ENCODE measurements around the gene ZNF417. TPM values are rescaled to one million over a fixed set of nuclear protein-coding genes. Genes with fewer than 3 reads are reported as not detected.
"Not testable (repeated sequence)": the region's sequence is repeated elsewhere in the genome, so short reads cannot be mapped to it uniquely, and the experiment has no call there.

The ZNF417 gene
- total RNA-seq, 2 experiments from 2014 or later, result 26.2 to 31.6 TPM

- intact Hi-C loops (cut with DNase I, micrococcal nuclease), result no loop called here
- Mint-ChIP-seq H3K4me3 (no peak overlapping the region), H3K4me1 (ENCODE audit: low read depth) (peaks cover 5% of the 10 kb centered on the region), H3K36me3 (ENCODE audit: low read depth) (peaks cover 52% of the 10 kb centered on the region), H3K27ac (no peak overlapping the region), H3K27me3 (no peaks in the 10 kb centered on the region), H3K9me3 (peaks cover 3% of the 10 kb centered on the region)
- ChIA-PET CTCF (no interaction called here), POLR2A (no interaction called here)
- Histone ChIP-seq H3K27ac (ENCODE audit: low read depth in 1 of 2, low read length in 2 of 2) (no peak overlapping the region), H3K9me3 (ENCODE audit: control insufficient read depth in 1 of 2, insufficient read depth in 1 of 2, low read length in 2 of 2) (peaks cover 30 to 42% of the 10 kb centered on the region in 2 experiments), H3K4me1 (ENCODE audit: insufficient read depth, low read length) (no peaks in the 10 kb centered on the region), H3K4me3 (ENCODE audit: low read length) (no peak overlapping the region), H3K27me3 (ENCODE audit: control insufficient read depth in 1 of 2, insufficient read depth in 2 of 2, low read length in 2 of 2) (no peaks in the 10 kb centered on the region), H3K36me3 (ENCODE audit: insufficient read depth, low read length) (peaks cover 8% of the 10 kb centered on the region)
- TF ChIP-seq, protein P1, sequence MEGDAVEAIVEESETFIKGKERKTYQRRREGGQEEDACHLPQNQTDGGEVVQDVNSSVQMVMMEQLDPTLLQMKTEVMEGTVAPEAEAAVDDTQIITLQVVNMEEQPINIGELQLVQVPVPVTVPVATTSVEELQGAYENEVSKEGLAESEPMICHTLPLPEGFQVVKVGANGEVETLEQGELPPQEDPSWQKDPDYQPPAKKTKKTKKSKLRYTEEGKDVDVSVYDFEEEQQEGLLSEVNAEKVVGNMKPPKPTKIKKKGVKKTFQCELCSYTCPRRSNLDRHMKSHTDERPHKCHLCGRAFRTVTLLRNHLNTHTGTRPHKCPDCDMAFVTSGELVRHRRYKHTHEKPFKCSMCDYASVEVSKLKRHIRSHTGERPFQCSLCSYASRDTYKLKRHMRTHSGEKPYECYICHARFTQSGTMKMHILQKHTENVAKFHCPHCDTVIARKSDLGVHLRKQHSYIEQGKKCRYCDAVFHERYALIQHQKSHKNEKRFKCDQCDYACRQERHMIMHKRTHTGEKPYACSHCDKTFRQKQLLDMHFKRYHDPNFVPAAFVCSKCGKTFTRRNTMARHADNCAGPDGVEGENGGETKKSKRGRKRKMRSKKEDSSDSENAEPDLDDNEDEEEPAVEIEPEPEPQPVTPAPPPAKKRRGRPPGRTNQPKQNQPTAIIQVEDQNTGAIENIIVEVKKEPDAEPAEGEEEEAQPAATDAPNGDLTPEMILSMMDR (IDR thresholded peaks at IDR 0.05), result no peak
- no peak for ATAC-seq (ENCODE audit: poor library complexity)
- no peak for DNase-seq
Observed at GRCh38 chr19:57905258-57905657, 11.1 kb downstream of the ZNF417 start.

DNA sequence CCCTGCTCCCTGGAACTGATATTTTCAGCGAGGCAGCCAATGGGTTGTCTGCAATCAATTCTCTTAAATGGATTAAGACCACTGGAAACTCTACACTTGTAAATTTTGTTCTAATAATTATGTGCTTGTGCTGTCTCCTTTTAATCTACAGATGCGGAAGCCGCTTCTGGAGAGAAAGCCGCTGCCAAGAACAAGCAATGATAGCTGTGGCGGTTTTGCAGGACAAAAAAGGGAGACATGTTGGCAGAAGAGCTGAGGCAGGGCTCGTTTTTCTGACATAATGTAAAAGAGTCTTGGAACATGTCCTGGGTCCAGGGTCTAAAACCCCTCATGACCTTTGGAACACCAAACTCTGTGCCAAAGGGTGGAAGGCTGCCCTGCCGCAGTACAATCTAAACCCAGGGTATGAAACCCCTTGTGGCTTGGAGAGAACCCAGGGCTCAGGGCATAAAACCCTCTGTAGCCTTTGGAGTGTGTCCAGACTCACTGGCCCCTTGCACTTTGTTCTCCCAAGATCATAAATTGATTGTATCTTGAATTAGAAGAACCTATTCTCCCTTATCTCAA, 12.7 kb downstream of the ZNF417 start:
- ChIA-PET POLR2A (no interaction called here), CTCF (no interaction called here)
- no peaks in the 10 kb centered on the region for H3K36me3 ChIP-seq (ENCODE audit: insufficient read depth, low read length)
- ATAC-seq (ENCODE audit: poor library complexity), result no peak
- DNase-seq, result no peak
- no peaks in the 10 kb centered on the region for H3K4me1 ChIP-seq (ENCODE audit: insufficient read depth, low read length)
- peaks cover 28 to 39% of the 10 kb centered on the region in 2 experiments for H3K9me3 ChIP-seq (ENCODE audit: control insufficient read depth in 1 of 2, insufficient read depth in 1 of 2, low read length in 2 of 2)
- Mint-ChIP-seq H3K4me1 (ENCODE audit: low read depth) (peaks cover 5% of the 10 kb centered on the region), H3K27ac (peak overlapping the region; percentile 27), H3K36me3 (ENCODE audit: low read depth) (peaks cover 41% of the 10 kb centered on the region), H3K4me3 (no peak overlapping the region), H3K9me3 (peaks cover 3% of the 10 kb centered on the region), H3K27me3 (no peaks in the 10 kb centered on the region)
- no peak overlapping the region for H3K4me3 ChIP-seq (ENCODE audit: low read length)
- intact Hi-C loops (cut with DNase I, micrococcal nuclease), result loop anchor here in 1 of 2 experiments (1.0 kb wide), 1 partner anchor 497 kb away; no protein-coding TSS in a partner anchor
- H3K27me3 ChIP-seq (ENCODE audit: control insufficient read depth in 1 of 2, insufficient read depth in 2 of 2, low read length in 2 of 2), result no peaks in the 10 kb centered on the region
- no peak overlapping the region for H3K27ac ChIP-seq (ENCODE audit: low read depth in 1 of 2, low read length in 2 of 2)
- TF ChIP-seq, protein P1 (IDR thresholded peaks at IDR 0.05), result no peak

GRCh38 chr19:57900311-57900710, 16.1 kb downstream of the ZNF417 start:
- intact Hi-C loops (cut with DNase I, micrococcal nuclease), result no loop called here
- no peaks in the 10 kb centered on the region for H3K27me3 Mint-ChIP-seq
- ChIA-PET POLR2A (no interaction called here), CTCF (no interaction called here)
- peaks cover 19% of the 10 kb centered on the region for H3K36me3 Mint-ChIP-seq (ENCODE audit: low read depth)
- H3K27ac Mint-ChIP-seq, result no peak overlapping the region
- no peak for DNase-seq
- TF ChIP-seq, protein P1 (IDR thresholded peaks at IDR 0.05), result no peak
- no peak for ATAC-seq (ENCODE audit: poor library complexity)
- peaks cover 9 to 31% of the 10 kb centered on the region in 2 experiments for H3K9me3 ChIP-seq (ENCODE audit: control insufficient read depth in 1 of 2, insufficient read depth in 1 of 2, low read length in 2 of 2)
- H3K4me3 ChIP-seq (ENCODE audit: low read length), result no peak overlapping the region
- no peak overlapping the region for H3K4me3 Mint-ChIP-seq
- H3K27me3 ChIP-seq (ENCODE audit: control insufficient read depth in 1 of 2, insufficient read depth in 2 of 2, low read length in 2 of 2), result no peaks in the 10 kb centered on the region
- no peaks in the 10 kb centered on the region for H3K9me3 Mint-ChIP-seq
- H3K4me1 Mint-ChIP-seq (ENCODE audit: low read depth), result peaks cover 5% of the 10 kb centered on the region
- H3K4me1 ChIP-seq (ENCODE audit: insufficient read depth, low read length), result no peaks in the 10 kb centered on the region
- no peaks in the 10 kb centered on the region for H3K36me3 ChIP-seq (ENCODE audit: insufficient read depth, low read length)
- no peak overlapping the region for H3K27ac ChIP-seq (ENCODE audit: low read depth in 1 of 2, low read length in 2 of 2)

DNA sequence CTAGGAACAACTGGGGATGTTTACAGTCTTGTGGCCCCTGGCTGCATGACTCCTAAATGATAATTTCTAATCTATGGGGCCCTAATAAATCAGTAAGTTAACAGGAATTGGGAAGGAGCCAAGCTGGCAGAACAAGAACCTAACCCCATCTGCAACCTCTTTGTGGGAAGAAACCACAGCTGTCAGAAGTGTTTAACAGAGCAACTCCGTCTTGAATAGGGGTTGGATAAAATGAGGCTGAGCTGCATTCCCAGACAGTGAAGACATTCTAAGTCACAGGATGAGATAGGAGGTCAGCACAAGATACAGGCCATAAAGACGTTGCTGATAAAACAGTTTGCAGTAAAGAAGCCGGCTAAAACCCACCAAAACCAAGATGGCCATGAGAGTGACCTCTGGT, 25.7 kb downstream of the ZNF417 start:
- H3K27ac ChIP-seq (ENCODE audit: low read depth in 1 of 2, low read length in 2 of 2); H3K4me3 Mint-ChIP-seq; H3K27me3 Mint-ChIP-seq; H3K4me3 ChIP-seq (ENCODE audit: low read length); ATAC-seq (ENCODE audit: poor library complexity); intact Hi-C loops (cut with DNase I, micrococcal nuclease); H3K27me3 ChIP-seq (ENCODE audit: control insufficient read depth in 1 of 2, insufficient read depth in 2 of 2, low read length in 2 of 2); H3K36me3 ChIP-seq (ENCODE audit: insufficient read depth, low read length); DNase-seq; CTCF ChIA-PET; H3K27ac Mint-ChIP-seq; POLR2A ChIA-PET: not testable (repeated sequence)
- Histone ChIP-seq H3K4me1 (ENCODE audit: insufficient read depth, low read length) (peaks cover 24% of the 10 kb centered on the region), H3K9me3 (ENCODE audit: control insufficient read depth in 1 of 2, insufficient read depth in 1 of 2, low read length in 2 of 2) (peaks cover 6 to 58% of the 10 kb centered on the region in 2 experiments)
- H3K4me1 Mint-ChIP-seq (ENCODE audit: low read depth), result peaks cover 28% of the 10 kb centered on the region
- H3K36me3 Mint-ChIP-seq (ENCODE audit: low read depth), result peaks cover 44% of the 10 kb centered on the region
- H3K9me3 Mint-ChIP-seq, result peaks cover 11% of the 10 kb centered on the region
